Osteocyte (in vitro differentiated cells): ENCODE measurements around the gene THRB. TPM values are rescaled to one million over a fixed set of nuclear protein-coding genes. Genes with fewer than 3 reads are reported as not detected.

Experiments used
- DNase-seq: peaks from one replicate; pipeline ENCODE4 v3.0.0; 2021; ENCODE audit warnings: mixed read lengths; ENCODE audit not compliant: unreplicated experiment; ENCODE audit errors: extremely low spot score
- H3K27ac Mint-ChIP-seq: one replicate; pipeline ENCODE4 v1.8.0; 2021; ENCODE audit warnings: mild to moderate bottlenecking, mixed read lengths; ENCODE audit not compliant: unreplicated experiment
- H3K27me3 Mint-ChIP-seq: one replicate; pipeline ENCODE4 v1.8.0; 2021; ENCODE audit warnings: mixed read lengths; ENCODE audit not compliant: unreplicated experiment
- H3K36me3 Mint-ChIP-seq: one replicate; pipeline ENCODE4 v1.8.0; 2021; ENCODE audit warnings: mixed read lengths; ENCODE audit not compliant: unreplicated experiment
- H3K4me1 Mint-ChIP-seq: one replicate; pipeline ENCODE4 v1.8.0; 2021; ENCODE audit warnings: mixed read lengths; ENCODE audit not compliant: unreplicated experiment
- H3K4me3 Mint-ChIP-seq: one replicate; pipeline ENCODE4 v1.8.0; 2021; ENCODE audit warnings: mild to moderate bottlenecking, moderate library complexity, mixed read lengths; ENCODE audit not compliant: unreplicated experiment
- H3K9me3 Mint-ChIP-seq: one replicate; pipeline ENCODE4 v1.8.0; 2021; ENCODE audit warnings: mixed read lengths; ENCODE audit not compliant: unreplicated experiment
- total RNA-seq: library from RNA; stranded (reverse); gene quantifications from 2 replicates; pipeline ENCODE4 v1.2.1, GENCODE V29; 2021
- TF ChIP-seq, protein P1 (sequence below): fragments of 200-600 bp; sonication (generic); IDR thresholded peaks from 2 replicates; pipeline ENCODE4 v1.5.0; 2021; ENCODE audit warnings: antibody characterized with exemption, mild to moderate bottlenecking, moderate library complexity

THRB gene
- total RNA-seq, 1 donor from 2014 or later: 4.6 TPM

DNA sequence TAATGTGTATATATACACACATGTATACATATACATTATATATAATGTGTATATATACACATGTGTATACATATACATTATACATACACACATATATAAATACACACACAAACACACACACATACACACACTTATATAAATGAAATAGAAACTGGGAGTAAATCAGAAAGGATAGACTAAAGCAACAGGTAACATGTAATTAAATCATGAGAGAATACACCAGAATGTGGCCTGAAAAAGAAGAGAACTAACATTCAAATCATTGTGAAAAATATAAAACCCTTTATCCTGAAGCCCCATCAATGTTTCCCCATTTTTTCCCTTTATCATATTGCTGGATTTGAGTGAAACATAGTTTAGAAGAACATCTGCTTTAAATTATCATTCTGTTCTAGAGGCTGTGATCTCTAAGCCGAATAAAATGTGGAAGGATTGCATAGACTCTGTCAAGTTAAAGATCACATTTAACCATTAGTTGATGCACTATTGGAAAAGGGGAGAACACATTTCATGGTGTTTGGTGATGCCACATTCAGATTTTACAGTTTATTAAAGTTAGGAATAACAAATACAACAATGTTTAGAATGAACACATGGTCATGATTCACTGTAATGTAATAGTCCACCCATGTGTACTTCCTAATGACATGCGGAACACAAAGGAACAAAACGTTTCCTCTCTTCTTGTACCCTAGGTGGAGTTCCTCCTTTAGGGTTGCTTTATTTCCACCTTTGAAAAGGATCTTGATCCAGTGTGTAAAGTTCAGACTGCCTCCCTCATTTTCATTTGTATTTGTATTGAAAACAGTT, 12.5 kb upstream of the THRB start:
- H3K36me3 Mint-ChIP-seq: no peaks in the 10 kb centered on the region
- no peak overlapping the region for H3K4me3 Mint-ChIP-seq
- H3K27me3 Mint-ChIP-seq: no peaks in the 10 kb centered on the region
- H3K27ac Mint-ChIP-seq: peak overlapping the region; percentile 58
- TF ChIP-seq, protein P1, sequence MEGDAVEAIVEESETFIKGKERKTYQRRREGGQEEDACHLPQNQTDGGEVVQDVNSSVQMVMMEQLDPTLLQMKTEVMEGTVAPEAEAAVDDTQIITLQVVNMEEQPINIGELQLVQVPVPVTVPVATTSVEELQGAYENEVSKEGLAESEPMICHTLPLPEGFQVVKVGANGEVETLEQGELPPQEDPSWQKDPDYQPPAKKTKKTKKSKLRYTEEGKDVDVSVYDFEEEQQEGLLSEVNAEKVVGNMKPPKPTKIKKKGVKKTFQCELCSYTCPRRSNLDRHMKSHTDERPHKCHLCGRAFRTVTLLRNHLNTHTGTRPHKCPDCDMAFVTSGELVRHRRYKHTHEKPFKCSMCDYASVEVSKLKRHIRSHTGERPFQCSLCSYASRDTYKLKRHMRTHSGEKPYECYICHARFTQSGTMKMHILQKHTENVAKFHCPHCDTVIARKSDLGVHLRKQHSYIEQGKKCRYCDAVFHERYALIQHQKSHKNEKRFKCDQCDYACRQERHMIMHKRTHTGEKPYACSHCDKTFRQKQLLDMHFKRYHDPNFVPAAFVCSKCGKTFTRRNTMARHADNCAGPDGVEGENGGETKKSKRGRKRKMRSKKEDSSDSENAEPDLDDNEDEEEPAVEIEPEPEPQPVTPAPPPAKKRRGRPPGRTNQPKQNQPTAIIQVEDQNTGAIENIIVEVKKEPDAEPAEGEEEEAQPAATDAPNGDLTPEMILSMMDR: no peak
- peaks cover 5% of the 10 kb centered on the region for H3K9me3 Mint-ChIP-seq
- peaks cover 23% of the 10 kb centered on the region for H3K4me1 Mint-ChIP-seq
- no peak for DNase-seq

DNA sequence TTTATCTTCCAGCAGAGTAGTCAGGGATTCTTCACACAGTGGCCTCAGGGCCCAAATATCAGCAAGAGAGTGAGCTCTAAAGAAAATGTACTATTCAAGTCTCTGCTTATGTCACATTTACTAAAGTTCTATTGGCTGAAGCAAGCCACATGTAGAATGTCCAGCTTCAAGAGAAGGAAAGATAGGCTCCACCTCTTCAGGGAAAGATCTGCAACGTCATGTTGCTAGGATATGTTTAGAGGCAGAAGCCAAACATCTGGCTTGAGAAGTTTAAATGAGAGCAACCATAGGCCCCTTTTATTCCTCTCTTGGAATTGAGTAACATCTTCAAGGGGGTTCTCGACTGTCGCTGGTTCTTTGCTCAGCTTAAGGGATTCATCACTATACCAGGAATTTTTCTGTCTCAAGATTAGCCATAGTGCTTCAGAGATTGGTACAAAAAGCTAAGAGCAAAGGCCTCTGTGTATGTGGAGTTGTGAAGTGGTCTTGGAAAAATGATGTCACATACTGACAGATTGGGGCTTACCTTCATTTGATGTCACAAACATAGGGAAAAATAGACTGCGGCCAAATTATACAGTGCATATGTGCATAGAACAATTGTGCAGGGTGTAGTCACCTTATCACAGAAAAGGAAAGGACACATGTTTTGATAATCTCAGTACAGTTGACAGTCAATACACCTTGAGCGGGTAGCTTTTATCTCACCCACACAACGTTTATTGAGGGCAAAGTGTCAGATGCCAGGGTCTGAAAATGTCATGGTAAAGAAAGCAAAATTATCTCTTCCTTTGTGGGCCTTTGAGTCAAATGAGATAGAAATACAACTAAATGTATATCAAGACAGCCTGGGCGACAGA, 11.3 kb upstream of the THRB start:
- Mint-ChIP-seq H3K27ac (peak overlapping the region; percentile 1), H3K9me3 (peaks cover 5% of the 10 kb centered on the region), H3K27me3 (no peaks in the 10 kb centered on the region), H3K4me1 (peaks cover 21% of the 10 kb centered on the region), H3K36me3 (no peaks in the 10 kb centered on the region), H3K4me3 (no peak overlapping the region)
- TF ChIP-seq, protein P1: no peak
- DNase-seq: no peak

DNA sequence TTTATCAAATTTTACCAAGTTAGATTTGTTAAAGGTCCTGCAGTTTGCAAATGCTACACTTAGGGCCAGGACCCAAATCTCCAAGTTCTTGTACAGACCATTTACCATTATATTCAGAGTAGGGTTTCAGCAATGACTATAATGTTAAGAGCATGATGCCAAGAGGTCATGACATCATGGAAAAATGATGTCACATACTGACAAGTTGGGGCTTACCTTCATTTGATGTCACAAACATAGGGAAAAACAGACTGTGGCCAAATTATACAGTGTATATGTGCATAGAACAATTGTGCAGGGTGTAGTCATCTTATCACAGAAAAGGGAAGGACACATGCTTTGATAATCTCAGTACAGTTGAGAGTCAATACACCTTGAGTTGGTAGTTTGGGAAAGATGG, 10.1 kb upstream of the THRB start:
- H3K36me3 Mint-ChIP-seq: no peaks in the 10 kb centered on the region
- H3K27me3 Mint-ChIP-seq: no peaks in the 10 kb centered on the region
- H3K27ac Mint-ChIP-seq: no peak overlapping the region
- DNase-seq: no peak
- TF ChIP-seq, protein P1: no peak
- H3K9me3 Mint-ChIP-seq: no peaks in the 10 kb centered on the region
- H3K4me1 Mint-ChIP-seq: peaks cover 21% of the 10 kb centered on the region
- no peak overlapping the region for H3K4me3 Mint-ChIP-seq

DNA sequence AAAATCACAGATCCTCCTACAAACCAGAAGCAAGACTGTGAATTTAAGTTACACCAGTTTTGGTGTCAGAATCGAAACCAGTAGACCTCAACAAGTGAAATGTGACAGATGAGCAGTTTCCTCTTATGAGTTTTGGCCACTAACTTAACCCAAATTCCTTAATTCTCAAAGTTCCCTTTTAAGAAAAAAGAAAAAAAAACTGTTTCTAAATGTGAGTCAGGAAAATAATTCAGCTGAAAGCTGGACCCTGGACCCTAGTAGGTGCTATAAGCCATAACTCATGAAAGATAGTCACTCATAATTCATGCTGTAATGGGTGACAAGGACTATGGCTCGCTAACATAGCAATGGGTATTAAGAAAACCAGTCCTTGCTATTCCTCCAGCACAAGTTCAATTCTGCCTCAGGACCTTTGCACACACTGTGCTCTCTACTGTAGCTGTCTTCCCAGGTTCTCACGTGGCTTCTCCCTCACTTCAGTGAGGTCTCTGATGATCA, 9.0 kb upstream of the THRB start:
- Mint-ChIP-seq H3K9me3 (no peaks in the 10 kb centered on the region), H3K27me3 (no peaks in the 10 kb centered on the region), H3K36me3 (no peaks in the 10 kb centered on the region), H3K4me3 (no peak overlapping the region), H3K27ac (no peak overlapping the region), H3K4me1 (peaks cover 18% of the 10 kb centered on the region)
- TF ChIP-seq, protein P1: no peak
- DNase-seq: no peak

DNA sequence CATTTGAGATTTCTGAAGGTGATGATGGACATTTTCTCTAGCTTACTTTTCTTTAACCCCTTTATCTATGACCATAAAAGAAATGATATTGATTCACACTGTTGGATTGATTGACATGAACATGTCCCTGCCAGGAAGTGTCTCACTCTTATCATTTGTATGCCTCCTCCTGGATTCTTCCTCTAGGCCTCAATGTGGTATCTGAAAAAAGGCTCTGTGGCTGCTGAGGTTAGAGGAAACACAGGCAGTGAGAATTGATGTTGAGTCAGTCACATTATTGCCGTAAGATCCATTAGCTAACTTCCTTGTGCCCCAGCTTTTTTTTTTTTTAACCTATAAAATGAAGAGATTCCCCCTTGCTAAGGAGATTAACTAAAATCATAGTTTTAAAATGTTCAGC, 8.0 kb upstream of the THRB start:
- H3K36me3 Mint-ChIP-seq: no peaks in the 10 kb centered on the region
- H3K4me1 Mint-ChIP-seq: peaks cover 9% of the 10 kb centered on the region

More for the DNA sequence above, 8.0 kb upstream of the THRB start:
- DNase-seq: no peak
- no peaks in the 10 kb centered on the region for H3K9me3 Mint-ChIP-seq
- TF ChIP-seq, protein P1: no peak
- no peak overlapping the region for H3K4me3 Mint-ChIP-seq
- no peaks in the 10 kb centered on the region for H3K27me3 Mint-ChIP-seq
- H3K27ac Mint-ChIP-seq: no peak overlapping the region
